Activated T-cell treated with anti-CD3 and anti-CD28 coated beads for 4 hours (primary cell): ENCODE data around the gene DPH7.
"Not testable (repeated sequence)": the region's sequence is repeated elsewhere in the genome, so short reads cannot be mapped to it uniquely, and the experiment has no call there.

ENCODE experiments used
- DNase-seq: peaks from one replicate; pipeline ENCODE4 v3.0.0-alpha.2; 2020

DPH7 gene

DNA sequence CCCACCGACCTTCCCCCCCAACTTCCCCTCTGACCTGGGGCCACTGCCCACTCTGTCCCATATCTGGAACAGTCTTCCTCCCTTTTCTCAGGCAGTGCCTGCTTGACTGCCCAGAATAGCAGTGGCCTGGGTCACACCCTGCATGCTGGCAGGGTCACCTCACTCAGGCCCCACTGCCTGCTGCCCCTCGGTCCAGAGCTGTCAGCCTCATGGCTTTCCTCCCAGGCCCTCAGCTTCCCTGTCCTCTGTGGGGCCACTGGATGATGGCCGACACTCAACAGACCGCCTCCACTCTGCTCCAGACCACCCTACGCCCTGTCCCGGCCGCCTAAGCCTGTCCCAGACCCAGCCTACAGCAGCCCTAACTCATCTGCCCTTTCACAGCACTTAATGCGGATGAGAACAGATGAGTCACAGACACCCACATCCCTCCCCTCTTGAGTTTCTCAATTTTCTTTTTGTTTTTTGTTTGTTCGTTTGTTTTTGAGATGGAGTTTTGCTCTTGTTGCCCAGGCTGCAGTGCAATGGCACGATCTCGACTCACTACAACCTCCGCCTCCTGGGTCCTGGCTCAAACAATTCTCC lies 34.5 kb downstream of the DPH7 start:
- no peak for DNase-seq

DNA sequence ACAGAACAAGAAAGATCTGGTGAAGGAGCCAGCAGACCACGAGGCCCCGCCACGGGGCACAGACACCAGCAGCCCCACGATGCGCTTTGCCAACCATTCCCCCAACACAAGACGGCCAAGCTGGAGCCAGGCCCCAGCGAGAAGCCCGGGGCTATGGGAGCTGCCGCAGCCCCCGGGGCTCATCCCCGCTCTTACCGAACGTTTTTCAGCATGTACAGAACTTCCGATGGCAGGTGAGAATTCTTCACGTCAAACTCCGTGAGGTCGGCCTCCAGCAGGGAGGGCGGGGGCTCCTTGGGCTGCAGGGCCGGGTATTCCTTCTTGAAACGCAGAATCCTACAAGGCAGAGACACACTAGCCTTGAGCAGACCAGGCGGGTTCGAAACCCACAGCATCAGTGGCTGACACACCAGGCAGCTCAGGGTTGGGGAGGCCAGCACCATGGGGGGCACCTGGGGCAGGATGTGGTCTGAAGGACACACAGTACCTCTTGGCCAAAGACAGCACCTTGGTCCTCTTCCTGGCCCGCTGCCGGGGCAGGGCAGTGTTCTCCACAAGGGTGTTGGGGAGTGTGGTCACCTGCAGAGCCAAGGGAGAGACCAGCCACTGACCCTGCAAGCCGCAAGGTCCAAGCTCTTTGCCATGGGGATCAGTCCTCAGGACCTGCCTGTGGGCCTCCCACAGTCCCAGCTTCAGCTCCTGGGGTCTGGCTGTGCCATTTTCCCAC lies 35.3 kb downstream of the DPH7 start:
- no peak for DNase-seq

GRCh38 chr9:137542486-137542885 lies 36.2 kb downstream of the DPH7 start:
- DNase-seq, result no peak

DNA sequence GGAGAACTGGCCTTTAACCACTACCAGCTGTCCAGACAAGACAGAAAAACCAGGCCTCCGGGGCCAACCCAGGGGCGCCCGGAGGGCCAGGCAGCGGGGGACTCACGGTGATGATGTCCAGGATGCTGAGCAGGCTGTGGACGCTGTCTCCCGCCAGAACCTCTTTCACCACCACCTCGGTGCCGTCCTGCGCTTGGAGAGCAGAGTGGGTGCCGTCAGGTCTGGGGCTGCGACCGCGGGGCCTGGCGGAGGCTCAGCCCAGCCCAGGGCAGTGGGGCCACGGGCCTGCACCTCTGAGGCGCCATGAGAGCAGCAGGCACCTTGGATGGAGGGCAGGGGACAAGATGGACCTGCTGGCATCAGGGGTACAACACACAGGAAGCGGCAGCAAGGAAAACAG lies 38.2 kb downstream of the DPH7 start:
- DNase-seq, result no peak

GRCh38 chr9:137538058-137538457 lies 40.7 kb downstream of the DPH7 start:
- DNase-seq, result no peak

- DNase-seq, result not testable (repeated sequence)
These were observed 42.1 kb downstream of the DPH7 start for GRCh38 chr9:137536594-137537131.

- DNase-seq, result no peak
These were observed 43.7 kb downstream of the DPH7 start for GRCh38 chr9:137535120-137535428.

- DNase-seq, result no peak
These were observed 44.2 kb downstream of the DPH7 start for GRCh38 chr9:137534256-137535119.

- DNase-seq, result not testable (repeated sequence)
These were observed 45.7 kb downstream of the DPH7 start for GRCh38 chr9:137532891-137533468.

- no peak for DNase-seq
These were observed 47.5 kb downstream of the DPH7 start for GRCh38 chr9:137531099-137531765.

GRCh38 chr9:137530331-137530730 lies 48.4 kb downstream of the DPH7 start:
- no peak for DNase-seq

GRCh38 chr9:137524981-137525317 lies 53.8 kb downstream of the DPH7 start:
- no peak for DNase-seq

DNA sequence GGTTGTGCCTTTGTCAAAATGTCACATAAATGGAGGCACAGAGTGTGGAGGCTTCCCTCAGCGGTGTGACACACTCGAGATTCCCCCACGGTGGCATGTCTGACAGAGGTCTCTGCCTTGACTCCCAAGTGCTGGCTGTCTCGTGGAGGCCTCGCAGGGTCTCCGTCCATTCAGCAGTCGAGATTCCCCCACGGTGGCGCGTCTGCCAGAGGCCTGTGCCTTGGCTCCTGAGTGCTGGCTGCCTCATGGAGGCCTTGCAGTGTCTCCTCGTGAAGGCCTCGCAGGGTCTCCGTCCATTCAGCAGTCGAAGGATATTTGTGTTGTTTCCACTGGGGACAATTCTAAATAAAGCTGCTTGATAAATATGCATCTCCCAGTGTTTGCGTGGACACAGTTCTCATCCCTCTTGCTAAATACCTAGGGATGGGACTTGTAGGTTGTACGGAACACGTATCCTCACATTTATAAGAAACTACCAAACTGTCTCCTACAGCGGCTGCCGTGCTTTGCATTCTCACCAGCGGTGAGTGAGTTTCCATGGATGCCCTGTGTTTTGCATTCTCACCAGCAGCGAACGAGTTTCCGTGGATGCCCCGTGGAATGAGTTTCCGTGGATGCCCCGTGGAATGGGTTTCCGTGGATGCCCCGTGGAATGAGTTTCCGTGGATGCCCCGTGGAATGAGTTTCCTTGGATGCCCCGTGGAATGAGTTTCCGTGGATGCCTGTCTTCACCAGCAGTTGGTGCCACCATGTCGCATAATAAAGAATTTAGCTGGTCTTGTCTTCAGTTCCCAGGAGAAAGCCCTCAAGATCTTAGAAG lies 54.4 kb downstream of the DPH7 start:
- no peak for DNase-seq

DNA sequence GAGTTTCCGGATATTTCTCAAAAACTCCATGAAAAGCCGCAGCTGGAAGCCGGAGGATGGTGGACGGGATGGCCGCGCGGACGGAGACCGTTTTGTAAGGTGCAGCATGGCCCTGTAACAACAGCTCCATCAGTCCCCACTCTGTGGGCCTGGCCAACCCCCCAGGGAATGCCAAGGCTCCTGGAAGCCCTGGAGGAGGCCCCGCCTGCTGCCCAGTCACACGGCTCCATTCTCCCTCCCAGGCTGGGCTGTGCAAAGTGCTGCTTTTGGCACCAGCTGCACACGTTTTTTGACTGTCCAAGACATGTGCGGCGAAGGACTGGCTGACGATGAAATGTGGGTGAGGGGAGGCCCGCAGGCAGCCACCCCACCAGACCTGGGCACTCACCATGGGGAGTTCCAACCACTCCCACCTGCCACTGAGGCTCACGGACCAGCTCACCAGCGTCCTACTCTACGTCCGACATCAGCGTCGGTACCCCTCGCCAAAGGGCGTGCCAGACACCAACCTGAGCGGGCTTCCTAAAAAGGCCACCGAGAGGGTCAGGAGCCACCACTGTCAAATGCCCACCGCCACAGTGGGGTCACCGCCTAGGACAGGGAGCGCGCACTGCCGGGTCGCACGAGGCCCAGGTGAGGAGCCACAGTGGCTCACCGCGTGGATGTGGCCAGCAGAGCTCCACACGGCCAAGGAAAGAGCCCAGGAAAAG lies 55.8 kb downstream of the DPH7 start:
- DNase-seq, result no peak

- DNase-seq, result no peak
These were observed 57.2 kb downstream of the DPH7 start for GRCh38 chr9:137521405-137521985.

- no peak for DNase-seq
These were observed 57.9 kb downstream of the DPH7 start for GRCh38 chr9:137520614-137521404.

DNA sequence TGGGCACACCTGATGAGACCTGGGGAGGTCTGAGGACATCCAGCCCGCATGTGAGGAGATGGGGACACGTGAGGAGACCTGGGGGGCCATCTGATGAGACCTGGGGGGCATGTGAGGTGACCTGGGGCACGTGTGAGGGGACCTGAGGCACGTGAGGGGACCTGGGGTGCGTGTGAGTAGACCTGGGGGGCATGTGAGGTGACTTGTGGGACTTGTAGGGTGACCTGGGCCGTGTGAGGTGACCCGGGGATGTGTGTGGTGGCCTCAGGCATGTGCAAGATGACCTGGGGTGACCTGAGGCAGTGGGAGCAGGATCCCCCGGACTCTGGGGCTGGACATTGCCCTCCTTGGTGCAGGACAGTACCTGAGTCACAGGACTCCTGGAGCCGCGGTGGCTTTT lies 59.2 kb downstream of the DPH7 start:
- no peak for DNase-seq

GRCh38 chr9:137518661-137519459 lies 59.9 kb downstream of the DPH7 start:
- DNase-seq, result not testable (repeated sequence)
